ENCODE measurements around the gene IRS1. TPM values are rescaled to one million over a fixed set of nuclear protein-coding genes. Genes with fewer than 3 reads are reported as not detected.
A peak's percentile ranks its signal among the peaks of the same experiment; 100 is the strongest.

Gene IRS1
- polyA plus RNA-seq, 1 of the 3 experiments (the other 2 are of a cell fraction), result 16.5 TPM

GRCh38 chr2:226795281-226796011 is 4.2 kb downstream of the IRS1 start:
- Histone ChIP-seq H3K27me3 (ENCODE audit: insufficient read depth) (no peaks in the 10 kb centered on the region), H3K9me2 (no peaks in the 10 kb centered on the region), H3K36me3 (replicated peaks in 1 of 2; ENCODE audit: control insufficient read depth in 1 of 2, insufficient read depth in 2 of 2, low read length in 1 of 2) (peaks cover 0 to 34% of the 10 kb centered on the region in 2 experiments), H3K9ac (no peak overlapping the region), H4K20me1 (ENCODE audit: insufficient read depth) (peaks cover 10% of the 10 kb centered on the region; the same call in 1 of the 2 replicates), H2AFZ (ENCODE audit: low read depth) (no peak overlapping the region), H3K4me3 (ENCODE audit: low read depth in 2 of 2, low read length in 1 of 2) (peak overlapping the region; percentile 26 to 74; a peak in 3 of 4 replicates), H3K27ac (ENCODE audit: low read depth in 2 of 2, low read length in 1 of 2) (no peak overlapping the region), H3K9me3 (no peaks in the 10 kb centered on the region), H3K4me2 (peak overlapping the region; percentile 85; the same call in 1 of the 2 replicates), H3K4me1 (ENCODE audit: control insufficient read depth in 1 of 2, insufficient read depth in 2 of 2, low read depth in 1 of 2, low read length in 1 of 2) (peaks cover 18 to 29% of the 10 kb centered on the region in 2 experiments), H3K79me2 (ENCODE audit: insufficient read depth) (peaks cover 88% of the 10 kb centered on the region), H3F3A (replicated peaks; ENCODE audit: insufficient read depth) (no peaks in the 10 kb centered on the region)
- CTCF ChIA-PET, result interaction anchor here (1.2 to 1.6 kb wide), 2 partner anchors 190 to 580 kb away, joined by 4 to 5 read pairs; no protein-coding TSS in a partner anchor
- POLR2A ChIA-PET, result no interaction called here
- DNase-seq, result peak; percentile 14
- 89% methylated on average over 13 of the region's 26 CpGs for WGBS (ENCODE audit: low lambda C conversion rate)
- TF ChIP-seq MAX (IDR thresholded peaks at IDR 0.05; ENCODE audit: low read depth) (no peak), TCF12 (IDR thresholded peaks at IDR 0.05) (no peak), YY1 (IDR thresholded peaks at IDR 0.05; ENCODE audit: low read depth) (no peak), EP300 (IDR thresholded peaks at IDR 0.05; ENCODE audit: borderline replicate concordance in 1 of 2, low read depth in 1 of 2, low read length in 1 of 2) (no peak), TEAD4 (IDR thresholded peaks at IDR 0.05; ENCODE audit: borderline replicate concordance, insufficient read depth) (no peak), EZH2phosphoT487 (IDR thresholded peaks at IDR 0.05; ENCODE audit: borderline replicate concordance, low read depth) (no peak), FOXJ3 (CRISPR knock-in tag; IDR thresholded peaks at IDR 0.05) (no peak), RXRA (IDR thresholded peaks at IDR 0.05; ENCODE audit: borderline replicate concordance, low read depth) (no peak), FOSL2 (IDR thresholded peaks at IDR 0.05; ENCODE audit: borderline replicate concordance, low read depth) (no peak), RCOR1 (IDR thresholded peaks at IDR 0.05; ENCODE audit: low read length) (no peak), MEF2A (IDR thresholded peaks at IDR 0.05; ENCODE audit: borderline replicate concordance, low read depth) (no peak), IRF3 (IDR thresholded peaks at IDR 0.05; ENCODE audit: low read depth, low read length) (no peak), USF1 (IDR thresholded peaks at IDR 0.05; ENCODE audit: borderline replicate concordance, low read depth) (no peak), FOXM1 (IDR thresholded peaks at IDR 0.05; ENCODE audit: low read depth) (no peak), REST (IDR thresholded peaks at IDR 0.05; ENCODE audit: low read depth, low read length) (no peak), NRF1 (IDR thresholded peaks at IDR 0.05; ENCODE audit: low read depth, low read length) (no peak), MXI1 (IDR thresholded peaks at IDR 0.05; ENCODE audit: low read depth, low read length) (no peak)
